Non-pigmented ciliary epithelial cell (primary cell): ENCODE results near the gene SOBP.

Experiments used
- DNase-seq: peaks from one replicate; pipeline ENCODE4 v3.0.0-alpha.2; 2010; ENCODE audit warnings: low read depth

SOBP gene

GRCh38 chr6:107689951-107690642 is 200.2 kb downstream of the SOBP start:
- no peak for DNase-seq

GRCh38 chr6:107690643-107691061 is 200.7 kb downstream of the SOBP start:
- no peak for DNase-seq

GRCh38 chr6:107691062-107691751 is 201.3 kb downstream of the SOBP start:
- DNase-seq: no peak

- DNase-seq: no peak
Measured at GRCh38 chr6:107692351-107692750, 202.4 kb downstream of the SOBP start.

GRCh38 chr6:107695061-107695720 is 205.3 kb downstream of the SOBP start:
- no peak for DNase-seq

- DNase-seq: no peak
Measured at GRCh38 chr6:107697682-107698081, 207.8 kb downstream of the SOBP start.

- DNase-seq: no peak
Measured at GRCh38 chr6:107698146-107698545, 208.2 kb downstream of the SOBP start.

- no peak for DNase-seq
Measured at GRCh38 chr6:107699254-107699653, 209.3 kb downstream of the SOBP start.

GRCh38 chr6:107699697-107700325 is 209.9 kb downstream of the SOBP start:
- DNase-seq: no peak

GRCh38 chr6:107703606-107704005 is 213.7 kb downstream of the SOBP start:
- DNase-seq: no peak

- DNase-seq: no peak
Measured at GRCh38 chr6:107704347-107705013, 214.6 kb downstream of the SOBP start.

GRCh38 chr6:107706516-107707115 is 216.7 kb downstream of the SOBP start:
- DNase-seq: no peak

- DNase-seq: no peak
Measured at GRCh38 chr6:107707346-107708275, 217.7 kb downstream of the SOBP start.

- DNase-seq: no peak
Measured at GRCh38 chr6:107708435-107708834, 218.5 kb downstream of the SOBP start.

GRCh38 chr6:107709341-107709740 is 219.4 kb downstream of the SOBP start:
- no peak for DNase-seq
